Uterus (tissue), 2 donors: Measurements from ENCODE around the gene SCLY.

Source experiments
- POLR2A ChIP-seq, 2 donors: fragments of 450-650 bp; IDR thresholded peaks; one replicate each; pipeline ENCODE4 v1.6.1; 2016; ENCODE audit warnings: antibody characterized with exemption in 2 of 2, mild to moderate bottlenecking in 1 of 2, moderate library complexity in 1 of 2
- TF ChIP-seq, protein P1 (sequence below), 4 experiments: fragments of 200-600 bp in 2 of 4; fragments of 450-650 bp in 2 of 4; sonication (generic) in 2 of 4; IDR thresholded peaks; one replicate each; pipeline ENCODE4 v1.5.1; 2016 to 2019; ENCODE audit warnings: antibody characterized with exemption in 4 of 4, mild to moderate bottlenecking in 2 of 4, moderate library complexity in 1 of 4

GRCh38 chr2:238143239-238143951 lies 82.6 kb downstream of the SCLY start:
- TF ChIP-seq, protein P1, sequence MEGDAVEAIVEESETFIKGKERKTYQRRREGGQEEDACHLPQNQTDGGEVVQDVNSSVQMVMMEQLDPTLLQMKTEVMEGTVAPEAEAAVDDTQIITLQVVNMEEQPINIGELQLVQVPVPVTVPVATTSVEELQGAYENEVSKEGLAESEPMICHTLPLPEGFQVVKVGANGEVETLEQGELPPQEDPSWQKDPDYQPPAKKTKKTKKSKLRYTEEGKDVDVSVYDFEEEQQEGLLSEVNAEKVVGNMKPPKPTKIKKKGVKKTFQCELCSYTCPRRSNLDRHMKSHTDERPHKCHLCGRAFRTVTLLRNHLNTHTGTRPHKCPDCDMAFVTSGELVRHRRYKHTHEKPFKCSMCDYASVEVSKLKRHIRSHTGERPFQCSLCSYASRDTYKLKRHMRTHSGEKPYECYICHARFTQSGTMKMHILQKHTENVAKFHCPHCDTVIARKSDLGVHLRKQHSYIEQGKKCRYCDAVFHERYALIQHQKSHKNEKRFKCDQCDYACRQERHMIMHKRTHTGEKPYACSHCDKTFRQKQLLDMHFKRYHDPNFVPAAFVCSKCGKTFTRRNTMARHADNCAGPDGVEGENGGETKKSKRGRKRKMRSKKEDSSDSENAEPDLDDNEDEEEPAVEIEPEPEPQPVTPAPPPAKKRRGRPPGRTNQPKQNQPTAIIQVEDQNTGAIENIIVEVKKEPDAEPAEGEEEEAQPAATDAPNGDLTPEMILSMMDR (IDR thresholded peaks at IDR 0.05): no peak
- no peak for TF ChIP-seq POLR2A (IDR thresholded peaks at IDR 0.05)
